Activated T-cell treated with anti-CD3 and anti-CD28 coated beads for 4 hours (primary cell): ENCODE data around the gene IQSEC3.
A peak's percentile ranks its signal among the peaks of the same experiment; 100 is the strongest.
"Not testable (repeated sequence)": the region's sequence is repeated elsewhere in the genome, so short reads cannot be mapped to it uniquely, and the experiment has no call there.

Source experiments
- DNase-seq: peaks from one replicate; pipeline ENCODE4 v3.0.0-alpha.2; 2020

IQSEC3 gene

DNA sequence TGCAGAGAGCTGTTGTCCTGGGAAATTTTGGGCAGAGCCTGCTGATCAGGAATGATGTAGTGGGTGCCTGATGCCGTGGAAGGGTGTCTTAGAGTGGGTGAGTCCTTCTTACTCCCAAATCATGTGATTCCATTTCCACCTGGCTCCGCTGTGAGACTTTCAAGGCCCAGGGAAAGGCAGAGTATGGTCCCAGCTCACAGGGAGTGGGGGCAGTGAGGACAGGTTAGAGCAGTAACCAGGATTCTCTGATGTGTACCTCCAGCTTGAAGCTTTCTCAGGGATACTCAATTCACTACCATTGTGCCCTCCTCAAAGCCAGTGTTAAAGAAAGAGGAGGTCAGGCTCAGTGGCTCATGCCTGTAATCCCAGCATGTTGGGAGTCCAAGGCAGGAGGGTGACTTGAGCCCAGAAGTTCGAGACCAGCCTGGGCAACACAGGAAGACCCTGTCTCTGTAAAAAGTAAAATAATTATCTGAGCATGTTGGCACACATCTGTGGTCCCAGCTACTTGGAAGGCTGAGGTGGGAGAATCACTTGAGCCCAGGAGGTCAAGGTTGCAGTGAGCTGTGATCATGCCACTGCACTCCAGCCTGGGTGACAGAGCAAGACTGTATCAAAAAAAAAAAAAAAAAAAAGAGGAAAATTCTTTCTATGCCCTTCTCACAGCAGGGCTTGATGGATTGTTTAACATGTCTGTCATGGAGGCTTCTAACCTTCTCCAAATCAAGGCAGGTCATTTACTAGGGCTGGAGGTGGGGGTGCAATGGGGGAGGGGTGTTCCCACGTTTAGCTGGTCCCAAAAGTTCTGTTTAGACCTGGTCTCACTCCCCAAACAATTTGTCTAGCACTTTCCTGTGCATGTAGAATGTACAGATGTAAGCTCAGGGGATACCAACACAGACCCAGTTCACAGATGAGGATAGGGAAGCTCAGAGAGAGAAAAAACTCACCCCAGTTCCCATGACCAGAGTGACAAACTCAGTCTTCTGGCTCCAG is 12.5 kb upstream of the IQSEC3 start:
- DNase-seq: no peak

GRCh38 chr12:54750-55535 is 11.6 kb upstream of the IQSEC3 start:
- no peak for DNase-seq

GRCh38 chr12:56683-57346 is 9.8 kb upstream of the IQSEC3 start:
- no peak for DNase-seq

DNA sequence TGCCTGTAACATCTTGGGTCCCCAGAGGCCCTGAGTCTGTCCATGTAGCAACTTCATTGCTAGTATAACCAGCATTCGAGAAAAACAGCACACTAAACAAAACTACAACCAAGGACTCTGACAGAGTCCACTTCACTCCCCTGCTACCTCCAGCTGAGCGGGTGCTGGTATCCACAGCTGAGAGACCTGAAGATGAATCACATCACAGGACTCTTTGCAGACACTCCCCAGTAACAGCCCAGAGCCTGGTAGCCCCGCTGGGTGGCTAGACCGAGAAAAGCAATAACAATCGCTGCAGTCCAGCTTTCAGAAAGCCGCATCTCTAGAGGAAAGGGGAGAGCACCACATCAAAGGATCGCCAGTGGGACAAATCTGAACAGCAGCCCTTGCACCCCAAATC is 9.0 kb upstream of the IQSEC3 start:
- DNase-seq: no peak

DNA sequence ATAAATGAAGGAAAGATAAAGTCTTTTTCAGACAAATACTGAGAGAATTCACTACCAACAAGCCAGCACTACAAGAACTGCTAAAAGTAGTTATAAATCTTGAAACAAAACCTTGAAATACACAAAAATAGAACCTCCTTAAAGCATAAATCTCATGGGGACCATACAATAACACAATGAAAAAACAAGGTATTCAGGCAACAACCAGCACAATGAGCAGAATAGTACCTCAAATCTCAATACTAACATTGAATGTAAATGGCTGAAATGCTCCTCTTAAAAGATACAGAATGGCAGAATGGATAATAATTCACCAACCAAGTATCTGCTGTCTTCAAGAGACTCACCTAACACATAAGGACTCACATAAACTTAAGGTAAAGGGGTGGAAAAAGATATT is 7.7 kb upstream of the IQSEC3 start:
- DNase-seq: no peak

- not testable (repeated sequence) for DNase-seq
Observed at GRCh38 chr12:61845-62244, 4.7 kb upstream of the IQSEC3 start.

DNA sequence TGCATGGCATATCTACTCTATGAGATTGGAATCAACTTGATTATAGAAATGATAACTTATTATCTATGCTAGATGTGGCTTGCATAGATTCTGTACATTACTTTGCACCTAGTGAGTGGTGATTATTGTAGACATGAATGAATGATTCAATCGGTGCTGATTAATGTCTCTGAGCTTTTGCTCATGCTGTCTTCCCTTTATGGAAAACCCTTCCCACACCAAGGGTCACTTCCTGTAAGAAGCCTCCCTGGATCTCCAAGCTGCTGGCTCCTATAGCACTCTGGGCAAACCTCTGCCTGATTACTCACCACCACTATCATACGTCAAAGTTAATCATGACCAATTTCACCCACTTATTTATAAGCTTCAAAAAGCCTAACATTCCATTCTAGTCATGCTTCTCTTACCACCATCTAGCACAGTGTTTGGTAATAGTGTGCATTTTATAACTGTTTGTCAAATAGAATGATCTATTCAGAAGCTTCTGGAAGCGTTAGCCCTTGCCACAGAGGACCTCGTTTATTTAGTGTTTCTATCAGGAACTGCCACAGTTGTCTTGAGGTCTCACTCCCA is 990 bp upstream of the IQSEC3 start:
- DNase-seq: not testable (repeated sequence)

GRCh38 chr12:66782-67504 is 376 bp downstream of the IQSEC3 start:
- DNase-seq: not testable (repeated sequence)

GRCh38 chr12:69677-70076 is 3.1 kb downstream of the IQSEC3 start:
- not testable (repeated sequence) for DNase-seq

DNA sequence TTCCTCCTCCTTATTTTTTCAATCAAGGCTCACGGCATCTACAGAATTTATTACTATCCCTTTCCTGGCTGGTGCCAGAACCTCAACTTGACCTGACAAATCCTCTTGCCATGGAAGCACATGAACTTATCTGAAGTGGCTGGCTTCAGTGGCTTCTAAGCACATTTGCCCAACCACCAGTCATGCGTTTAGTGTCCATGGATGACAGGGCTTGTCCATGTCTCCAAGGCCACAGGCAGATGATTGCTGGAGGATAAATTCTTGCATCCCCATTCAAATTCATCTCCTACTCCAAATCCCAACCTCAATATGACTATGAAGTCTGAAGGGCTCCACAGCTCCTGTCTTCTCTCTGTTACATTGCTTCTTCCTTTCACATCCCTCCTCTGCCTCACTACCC is 4.0 kb downstream of the IQSEC3 start:
- not testable (repeated sequence) for DNase-seq

GRCh38 chr12:72018-72417 is 5.5 kb downstream of the IQSEC3 start:
- not testable (repeated sequence) for DNase-seq

GRCh38 chr12:74420-75190 is 8.0 kb downstream of the IQSEC3 start:
- not testable (repeated sequence) for DNase-seq

DNA sequence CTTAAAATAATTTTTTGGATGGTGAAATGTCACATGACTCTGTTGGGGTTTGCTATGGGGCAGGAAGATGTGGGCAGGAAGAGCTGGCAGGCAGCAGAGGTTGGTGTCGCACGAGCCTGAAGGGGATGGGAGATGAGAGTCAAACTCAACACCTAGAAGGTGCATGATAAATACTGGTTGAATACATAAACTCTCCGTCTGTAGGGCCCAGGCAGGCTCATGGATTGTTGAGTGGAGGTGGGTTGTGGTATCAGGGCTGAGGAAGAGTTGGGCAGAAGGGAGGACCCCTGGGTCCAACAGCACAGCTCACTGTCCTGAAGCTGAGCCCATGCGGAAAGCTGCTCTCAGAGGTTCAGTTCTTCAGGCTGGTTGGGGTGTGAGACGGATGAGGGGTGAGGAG is 9.0 kb downstream of the IQSEC3 start:
- not testable (repeated sequence) for DNase-seq

- DNase-seq: not testable (repeated sequence)
Observed at GRCh38 chr12:76102-76501, 9.5 kb downstream of the IQSEC3 start.

DNA sequence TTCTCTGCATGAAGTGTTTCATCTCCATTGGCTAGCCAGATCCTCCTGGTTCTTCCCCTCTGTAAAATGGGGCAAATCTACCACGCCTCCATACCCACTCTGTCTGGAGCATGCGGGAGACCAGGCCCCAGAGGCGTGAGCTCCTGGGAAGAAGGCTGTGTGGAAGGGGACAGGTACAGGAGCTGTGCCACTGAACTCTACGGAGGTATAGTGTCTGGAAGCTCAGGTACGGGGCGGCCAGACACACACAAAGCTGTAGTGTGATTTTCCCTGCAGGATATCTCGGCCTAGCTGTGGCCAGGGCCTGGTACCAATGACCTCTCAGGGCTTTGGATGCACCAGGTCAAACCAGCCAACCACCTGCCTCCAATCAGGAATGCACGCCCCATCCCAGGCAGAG is 10.0 kb downstream of the IQSEC3 start:
- not testable (repeated sequence) for DNase-seq

DNA sequence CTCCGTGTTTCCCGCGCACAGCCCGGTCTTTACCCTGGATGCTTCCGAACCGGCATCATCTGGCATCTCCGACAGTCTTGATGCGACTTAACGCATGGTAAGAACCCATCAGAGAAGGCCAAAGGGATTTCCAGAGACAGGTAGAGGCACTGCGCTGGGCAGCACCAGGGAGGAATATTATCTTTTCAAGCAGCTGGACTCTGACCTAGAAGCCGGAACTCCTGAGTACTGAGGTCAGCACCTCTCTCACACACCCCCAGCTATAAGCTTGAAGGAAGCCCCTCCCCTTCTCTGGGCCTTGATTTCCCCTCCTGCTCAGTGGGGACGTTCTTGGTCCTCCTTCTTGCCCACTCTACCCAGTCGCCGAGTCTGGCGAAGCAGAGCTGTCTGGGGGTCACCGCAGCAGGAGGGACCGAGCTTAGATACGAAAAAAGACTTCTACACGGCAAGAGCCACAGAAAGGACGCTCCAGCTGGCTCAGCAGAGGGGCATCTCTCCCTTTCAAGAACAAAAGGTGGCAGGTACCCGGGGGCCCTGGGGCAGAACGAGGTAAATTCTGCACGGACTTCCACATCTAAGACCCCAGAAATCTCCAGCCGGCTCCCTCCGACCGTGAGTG is 10.6 kb downstream of the IQSEC3 start:
- DNase-seq: not testable (repeated sequence)

- peak; percentile 45 for DNase-seq
Observed at GRCh38 chr12:77769-78383, 11.3 kb downstream of the IQSEC3 start.

GRCh38 chr12:78981-79380 is 12.4 kb downstream of the IQSEC3 start:
- no peak for DNase-seq

GRCh38 chr12:80681-81190 is 14.2 kb downstream of the IQSEC3 start:
- DNase-seq: no peak

DNA sequence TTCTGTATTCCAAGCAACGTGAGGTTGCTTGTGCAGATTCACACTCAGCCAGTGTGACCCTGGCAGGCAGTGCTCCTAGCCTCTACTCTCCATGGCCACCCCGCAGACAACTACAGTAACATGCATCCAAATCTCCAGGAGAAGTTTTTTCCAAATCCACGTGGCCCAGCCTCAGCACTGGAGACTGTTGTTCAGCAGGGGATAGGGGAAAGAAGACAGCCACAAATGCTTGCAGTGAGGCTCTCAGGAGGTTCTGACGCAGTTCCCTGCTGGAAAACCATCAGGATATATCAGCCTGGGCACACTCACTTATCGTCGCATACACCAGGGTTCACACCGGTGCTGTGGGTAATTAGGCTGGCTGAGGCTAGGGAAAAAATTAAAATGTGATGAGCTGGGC is 16.2 kb downstream of the IQSEC3 start:
- DNase-seq: no peak
